CD8-positive, alpha-beta memory T cell (primary cell): ENCODE data around the gene IDH3A. TPM values are rescaled to one million over a fixed set of nuclear protein-coding genes. Genes with fewer than 3 reads are reported as not detected.

ENCODE experiments used
- CTCF ChIA-PET: fragments of 350-600 bp; sonication (Branson Sonifier 250); formaldehyde crosslinking; loops from one replicate; lab custom pipeline; 2021; ENCODE audit warnings: antibody characterized with exemption; lab: Charles Lee
- POLR2A ChIA-PET: fragments of 350-600 bp; sonication (Branson Sonifier 250); formaldehyde crosslinking; loops from one replicate; lab custom pipeline; 2021; ENCODE audit warnings: antibody characterized with exemption; lab: Charles Lee
- DNase-seq, 5 donors: peaks; one replicate each; pipeline versions ENCODE4 v3.0.0 to v3.0.0-alpha.2; 2020 to 2022; ENCODE audit warnings: mixed read lengths in 1 of 5
- H3K27ac ChIP-seq: one replicate; pipeline ENCODE4 v1.7.0; 2013; ENCODE audit warnings: low read depth, mild to moderate bottlenecking, low read length, moderate library complexity
- H3K27me3 ChIP-seq: 2 replicates; pipeline ENCODE4 v1.7.0; 2013; ENCODE audit warnings: low read length, mild to moderate bottlenecking; ENCODE audit not compliant: insufficient read depth, poor library complexity, severe bottlenecking
- H3K36me3 ChIP-seq: 2 replicates; pipeline ENCODE4 v1.7.0; 2013; ENCODE audit warnings: mild to moderate bottlenecking, low read length, moderate library complexity; ENCODE audit not compliant: insufficient read depth
- H3K4me1 ChIP-seq: 2 replicates; pipeline ENCODE4 v1.7.0; 2013; ENCODE audit warnings: mild to moderate bottlenecking, low read length, moderate library complexity; ENCODE audit not compliant: insufficient read depth
- H3K4me3 ChIP-seq: 2 replicates; pipeline ENCODE4 v1.7.0; 2013; ENCODE audit warnings: mild to moderate bottlenecking, low read length
- H3K9me3 ChIP-seq: 2 replicates; pipeline ENCODE4 v1.7.0; 2013; ENCODE audit warnings: mild to moderate bottlenecking, low read length
- H3K27ac Mint-ChIP-seq, 8 donors: one replicate each; pipeline ENCODE4 v1.8.0; 2020 to 2021; ENCODE audit warnings: mixed read lengths in 8 of 8, mild to moderate bottlenecking in 6 of 8, inconsistent platforms in 3 of 8, moderate library complexity in 3 of 8
- H3K27me3 Mint-ChIP-seq, 2 donors: one replicate each; pipeline ENCODE4 v1.8.0; 2020 to 2021; ENCODE audit warnings: mixed read lengths in 2 of 2, mild to moderate bottlenecking in 1 of 2, moderate library complexity in 1 of 2
- H3K36me3 Mint-ChIP-seq, 3 donors: one replicate each; pipeline ENCODE4 v1.8.0; 2020 to 2021; ENCODE audit warnings: mixed read lengths in 3 of 3, inconsistent platforms in 1 of 3, mild to moderate bottlenecking in 1 of 3
- H3K4me1 Mint-ChIP-seq, 3 donors: one replicate each; pipeline ENCODE4 v1.8.0; 2020 to 2021; ENCODE audit warnings: mixed read lengths in 3 of 3, inconsistent platforms in 1 of 3, mild to moderate bottlenecking in 1 of 3
- H3K4me3 Mint-ChIP-seq, 7 donors: one replicate each; pipeline ENCODE4 v1.8.0; 2020 to 2021; ENCODE audit warnings: mixed read lengths in 7 of 7, mild to moderate bottlenecking in 6 of 7, moderate library complexity in 4 of 7, inconsistent platforms in 2 of 7
- H3K9me3 Mint-ChIP-seq, 5 donors: one replicate each; pipeline ENCODE4 v1.8.0; 2020 to 2022; ENCODE audit warnings: mixed read lengths in 5 of 5, mild to moderate bottlenecking in 3 of 5, moderate library complexity in 2 of 5, inconsistent platforms in 1 of 5
- polyA plus RNA-seq: library from polyadenylated mRNA; unstranded; fragments of 300-500 nt; fragmentation: Illumina TruSeq; gene quantifications from one replicate; pipeline ENCODE4 v1.2.3, GENCODE V29; 2021
- total RNA-seq, 2 experiments: library from RNA; stranded (reverse); gene quantifications; one replicate each; pipeline ENCODE4 v1.2.3, GENCODE V29; 2021

Gene IDH3A
- total and polyA plus RNA-seq, 3 experiments from 2014 or later, result 44.3 to 151 (median 134) TPM

DNA sequence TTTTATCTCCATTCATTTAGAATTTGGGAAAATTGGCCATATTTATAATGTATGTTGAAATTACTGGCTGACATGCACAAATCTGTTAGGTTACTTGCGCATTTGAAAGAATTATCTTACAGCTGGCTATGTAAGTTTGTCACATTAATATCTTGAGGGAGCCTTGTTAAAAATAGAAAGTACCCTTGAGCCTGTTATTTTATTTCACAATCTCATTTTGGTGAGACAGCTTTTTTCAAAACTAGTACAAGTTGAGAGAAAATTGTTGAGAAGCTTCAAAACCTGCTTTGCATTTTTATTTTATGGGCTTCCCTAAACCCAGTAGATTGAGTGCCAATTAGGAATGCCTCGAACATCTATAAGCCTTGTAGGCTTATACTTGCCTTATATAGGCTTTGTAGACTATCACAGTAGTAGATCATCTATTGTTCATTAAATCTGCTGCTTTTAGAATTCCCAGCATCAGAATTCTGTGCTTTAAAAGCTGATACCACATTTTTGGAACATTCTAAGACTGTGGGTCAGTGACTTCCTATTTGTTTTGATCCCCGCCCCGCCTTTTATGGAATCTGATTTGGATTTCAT lies 6.3 kb downstream of the IDH3A start:
- POLR2A ChIA-PET, result no interaction called here
- no peak overlapping the region for H3K27ac Mint-ChIP-seq
- H3K27me3 ChIP-seq, result no peaks in the 10 kb centered on the region
- no peaks in the 10 kb centered on the region for H3K36me3 ChIP-seq
- no peaks in the 10 kb centered on the region for H3K27me3 Mint-ChIP-seq
- no peaks in the 10 kb centered on the region for H3K9me3 Mint-ChIP-seq
- H3K9me3 ChIP-seq, result no peaks in the 10 kb centered on the region
- H3K4me3 ChIP-seq, result no peak overlapping the region
- DNase-seq, result no peak
- H3K4me1 Mint-ChIP-seq, result peaks cover 17 to 27% (median 19%) of the 10 kb centered on the region in 3 donors
- CTCF ChIA-PET, result interaction anchor here (0.8 to 2.1 kb wide), 2 partner anchors 24 to 40 kb away, joined by 3 to 7 read pairs; no protein-coding TSS in a partner anchor
- H3K4me3 Mint-ChIP-seq, result no peak overlapping the region
- peaks cover 14% of the 10 kb centered on the region for H3K4me1 ChIP-seq
- peaks cover 0 to 52% (median 5%) of the 10 kb centered on the region in 3 donors for H3K36me3 Mint-ChIP-seq
- H3K27ac ChIP-seq, result no peak overlapping the region

DNA sequence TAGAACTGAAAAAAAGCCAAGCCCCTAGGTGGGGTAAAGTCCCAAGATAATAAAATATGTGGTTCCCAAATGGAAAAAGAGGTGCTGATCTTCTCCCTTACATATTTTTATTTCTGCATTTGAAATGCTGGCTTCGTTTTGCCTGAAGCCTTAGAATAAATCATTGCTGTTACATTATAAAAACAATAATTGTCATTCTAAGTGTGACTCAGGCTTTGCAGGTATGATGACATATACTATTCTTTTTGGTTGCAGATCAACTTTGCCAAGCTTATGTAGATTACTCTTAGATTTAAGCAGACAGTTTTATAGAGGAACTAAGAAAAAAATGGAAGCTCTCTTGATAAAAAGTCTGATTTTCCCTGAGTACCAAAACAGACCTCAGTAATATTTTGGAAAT lies 7.5 kb downstream of the IDH3A start:
- no peak overlapping the region for H3K4me3 ChIP-seq
- H3K27me3 Mint-ChIP-seq, result no peaks in the 10 kb centered on the region
- no peaks in the 10 kb centered on the region for H3K9me3 Mint-ChIP-seq
- no peak for DNase-seq
- no peak overlapping the region for H3K27ac Mint-ChIP-seq
- no peaks in the 10 kb centered on the region for H3K27me3 ChIP-seq
- no peak overlapping the region for H3K4me3 Mint-ChIP-seq
- H3K27ac ChIP-seq, result no peak overlapping the region
- H3K4me1 ChIP-seq, result peaks cover 8% of the 10 kb centered on the region
- no peaks in the 10 kb centered on the region for H3K9me3 ChIP-seq
- CTCF ChIA-PET, result interaction anchor here (1.4 to 3.5 kb wide), 3 partner anchors 20 to 39 kb away, joined by 3 to 11 read pairs (median 7); partner anchors contain the start of gene CIB2
- peaks cover 0 to 62% (median 7%) of the 10 kb centered on the region in 3 donors for H3K36me3 Mint-ChIP-seq
- no peaks in the 10 kb centered on the region for H3K36me3 ChIP-seq
- peaks cover 11 to 19% (median 11%) of the 10 kb centered on the region in 3 donors for H3K4me1 Mint-ChIP-seq
- POLR2A ChIA-PET, result no interaction called here

DNA sequence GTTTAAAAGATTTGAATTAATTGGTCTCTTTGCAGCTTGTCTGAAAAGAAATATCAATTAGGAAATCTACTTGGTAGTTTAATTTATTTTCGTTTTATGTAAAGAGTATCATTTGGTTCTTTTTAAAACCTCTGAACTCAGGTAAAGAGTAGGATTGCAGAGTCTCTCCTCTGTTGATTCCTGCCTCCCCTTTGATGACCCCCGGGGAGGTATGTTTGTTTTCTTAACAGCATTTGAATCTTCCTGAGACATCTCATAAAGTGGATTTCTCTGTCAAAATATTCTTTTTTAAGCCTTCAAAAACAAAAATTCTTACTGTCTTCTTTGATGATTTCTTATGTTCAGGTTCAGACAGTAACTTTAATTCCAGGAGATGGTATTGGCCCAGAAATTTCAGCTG lies 8.0 kb downstream of the IDH3A start:
- Mint-ChIP-seq H3K36me3 (peaks cover 4 to 67% (median 9%) of the 10 kb centered on the region in 3 donors), H3K27me3 (no peaks in the 10 kb centered on the region), H3K4me1 (peaks cover 11 to 22% (median 16%) of the 10 kb centered on the region in 3 donors), H3K27ac (peak overlapping the region in 1 of 8 donors; percentile 31), H3K9me3 (no peaks in the 10 kb centered on the region), H3K4me3 (no peak overlapping the region)
- Histone ChIP-seq H3K27me3 (no peaks in the 10 kb centered on the region), H3K4me3 (no peak overlapping the region), H3K27ac (no peak overlapping the region), H3K36me3 (no peaks in the 10 kb centered on the region), H3K9me3 (no peaks in the 10 kb centered on the region), H3K4me1 (peaks cover 8% of the 10 kb centered on the region)
- no peak for DNase-seq
- POLR2A ChIA-PET, result no interaction called here
- CTCF ChIA-PET, result interaction anchor here (1.4 to 3.5 kb wide), 2 partner anchors 19 to 26 kb away, joined by 3 to 11 read pairs; partner anchors contain the start of gene CIB2

DNA sequence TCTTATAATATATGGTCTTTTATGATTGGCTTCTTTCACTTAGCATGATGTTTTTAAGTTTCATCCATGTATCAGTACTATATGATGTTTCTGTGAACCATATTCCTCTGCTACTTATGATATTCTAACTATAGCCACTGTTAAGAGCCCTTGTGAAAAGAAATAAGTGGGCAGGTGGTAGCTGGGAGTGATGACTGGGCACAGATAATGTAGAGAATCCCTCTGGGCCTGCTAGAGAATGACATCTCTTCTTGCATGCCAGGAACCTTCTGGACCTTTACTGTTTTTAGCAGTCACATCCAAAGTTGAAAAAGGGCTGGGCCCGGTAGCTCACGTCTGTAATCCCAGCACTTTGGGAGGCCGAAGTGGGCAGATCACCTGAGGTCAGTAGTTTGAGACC lies 10.2 kb downstream of the IDH3A start:
- H3K27me3 Mint-ChIP-seq, result no peaks in the 10 kb centered on the region
- H3K4me1 Mint-ChIP-seq, result peaks cover 1 to 10% (median 5%) of the 10 kb centered on the region in 3 donors
- Histone ChIP-seq H3K36me3 (peaks cover 6% of the 10 kb centered on the region), H3K4me3 (no peak overlapping the region), H3K9me3 (no peaks in the 10 kb centered on the region), H3K27ac (no peak overlapping the region), H3K4me1 (no peaks in the 10 kb centered on the region), H3K27me3 (no peaks in the 10 kb centered on the region)
- H3K27ac Mint-ChIP-seq, result no peak overlapping the region
- ChIA-PET CTCF (interaction anchor here (3.5 kb wide), 1 partner anchor 28 kb away, joined by 11 read pairs; the partner anchor contains the start of gene CIB2), POLR2A (no interaction called here)
- no peak overlapping the region for H3K4me3 Mint-ChIP-seq
- no peak for DNase-seq
- H3K36me3 Mint-ChIP-seq, result peaks cover 4 to 80% (median 17%) of the 10 kb centered on the region in 3 donors
- no peaks in the 10 kb centered on the region for H3K9me3 Mint-ChIP-seq

DNA sequence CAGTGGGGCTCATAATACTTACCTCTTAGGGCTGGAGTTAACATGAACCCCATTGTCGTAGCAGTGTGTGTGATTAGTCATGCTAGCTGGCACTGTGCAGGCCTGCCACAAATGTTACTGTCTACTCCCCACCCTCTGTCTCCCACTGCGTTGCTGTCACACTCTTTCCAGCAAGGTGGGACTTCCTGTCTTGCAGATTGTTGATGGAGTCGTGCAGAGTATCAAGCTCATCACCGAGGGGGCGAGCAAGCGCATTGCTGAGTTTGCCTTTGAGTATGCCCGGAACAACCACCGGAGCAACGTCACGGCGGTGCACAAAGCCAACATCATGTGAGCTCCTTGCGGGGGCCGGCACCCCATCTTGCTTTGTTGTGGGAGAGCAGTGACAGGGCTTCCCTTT lies 12.9 kb downstream of the IDH3A start:
- Mint-ChIP-seq H3K27me3 (no peaks in the 10 kb centered on the region), H3K4me1 (peaks cover 2 to 12% (median 11%) of the 10 kb centered on the region in 3 donors), H3K36me3 (peaks cover 7 to 82% (median 25%) of the 10 kb centered on the region in 3 donors), H3K9me3 (no peaks in the 10 kb centered on the region), H3K4me3 (peak overlapping the region in 3 of 7 donors; percentile 6 to 15 (median 11)), H3K27ac (peak overlapping the region in 4 of 8 donors; percentile 37 to 76 (median 62))
- peak in 3 of 5 donors; percentile 21 to 67 (median 62) for DNase-seq
- peaks cover 6% of the 10 kb centered on the region for H3K36me3 ChIP-seq
- POLR2A ChIA-PET, result no interaction called here
- CTCF ChIA-PET, result interaction anchor here (1.1 kb wide), 1 partner anchor 10 kb away, joined by 3 read pairs; no protein-coding TSS in a partner anchor
- H3K4me1 ChIP-seq, result peaks cover 4% of the 10 kb centered on the region
- H3K27ac ChIP-seq, result no peak overlapping the region
- H3K27me3 ChIP-seq, result no peaks in the 10 kb centered on the region
- no peak overlapping the region for H3K4me3 ChIP-seq
- H3K9me3 ChIP-seq, result no peaks in the 10 kb centered on the region

DNA sequence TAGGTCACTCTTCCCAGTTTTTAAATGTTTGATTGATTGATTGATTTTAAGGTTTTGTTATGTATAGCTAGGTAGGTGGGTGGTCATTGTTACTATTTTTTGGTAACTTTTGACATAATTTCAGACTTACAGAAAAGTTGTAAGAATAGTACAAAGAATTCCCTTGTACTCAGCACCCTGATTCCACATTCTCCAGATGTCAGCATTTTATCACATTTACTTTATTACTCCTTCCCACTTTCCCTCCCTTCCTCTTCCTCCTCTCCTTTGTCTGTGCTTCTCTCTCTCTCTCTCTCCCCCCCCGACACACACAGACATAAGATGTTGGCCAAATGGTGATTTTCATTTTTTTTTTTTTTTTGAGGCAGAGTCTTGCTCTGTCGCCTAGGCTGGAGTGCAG lies 14.8 kb downstream of the IDH3A start:
- Mint-ChIP-seq H3K27me3 (no peaks in the 10 kb centered on the region), H3K27ac (peak overlapping the region in 1 of 8 donors; percentile 41), H3K4me3 (no peak overlapping the region), H3K36me3 (peaks cover 8 to 83% (median 34%) of the 10 kb centered on the region in 3 donors), H3K4me1 (peaks cover 12 to 21% (median 20%) of the 10 kb centered on the region in 3 donors), H3K9me3 (no peaks in the 10 kb centered on the region)
- H3K4me3 ChIP-seq, result no peak overlapping the region
- DNase-seq, result no peak
- H3K27me3 ChIP-seq, result no peaks in the 10 kb centered on the region
- peaks cover 13% of the 10 kb centered on the region for H3K4me1 ChIP-seq
- ChIA-PET CTCF (no interaction called here), POLR2A (no interaction called here)
- H3K36me3 ChIP-seq, result peaks cover 6% of the 10 kb centered on the region
- no peaks in the 10 kb centered on the region for H3K9me3 ChIP-seq
- H3K27ac ChIP-seq, result no peak overlapping the region

DNA sequence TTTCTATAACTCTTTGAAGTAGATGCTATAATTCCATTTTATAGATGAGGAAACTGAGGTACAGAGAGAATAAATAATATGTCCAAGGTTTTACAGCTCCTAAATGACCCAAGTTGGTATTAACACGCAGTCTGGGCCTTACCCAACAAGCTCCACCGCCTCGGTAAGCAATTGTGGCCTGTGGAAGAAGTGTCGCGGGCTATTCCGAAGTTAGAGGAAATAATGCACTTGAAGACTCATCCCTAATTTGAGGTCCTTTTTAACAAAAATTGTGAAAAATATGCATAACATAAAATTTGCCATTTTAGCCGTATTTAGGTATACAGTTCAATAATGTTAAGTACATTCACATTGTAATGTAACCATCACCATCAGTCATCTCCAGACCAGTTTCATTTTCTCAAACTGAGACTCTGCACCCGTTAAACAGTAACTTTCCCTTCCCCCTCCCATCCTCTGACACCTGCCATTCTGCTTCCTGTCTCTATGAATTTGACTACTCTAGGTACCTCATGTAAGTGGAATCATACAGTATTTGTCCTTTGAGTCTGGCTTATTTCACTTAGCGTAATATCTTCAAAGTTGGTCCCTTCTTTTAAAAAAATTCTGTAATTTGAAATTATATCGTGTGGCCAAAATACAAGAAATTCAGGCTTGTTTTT lies 18.2 kb downstream of the IDH3A start:
- Histone ChIP-seq H3K27me3 (no peaks in the 10 kb centered on the region), H3K4me1 (peaks cover 13% of the 10 kb centered on the region), H3K9me3 (no peaks in the 10 kb centered on the region), H3K4me3 (no peak overlapping the region), H3K36me3 (peaks cover 29% of the 10 kb centered on the region), H3K27ac (no peak overlapping the region)
- POLR2A ChIA-PET, result no interaction called here
- CTCF ChIA-PET, result interaction anchor here (1.0 kb wide), 1 partner anchor 36 kb away, joined by 3 read pairs; the partner anchor contains the start of gene CIB2
- H3K9me3 Mint-ChIP-seq, result no peaks in the 10 kb centered on the region
- H3K4me3 Mint-ChIP-seq, result peak overlapping the region; percentile 2 to 48 (median 32)
- H3K36me3 Mint-ChIP-seq, result peaks cover 17 to 89% (median 39%) of the 10 kb centered on the region in 3 donors
- no peaks in the 10 kb centered on the region for H3K27me3 Mint-ChIP-seq
- peak overlapping the region in 5 of 8 donors; percentile 6 to 59 (median 26) for H3K27ac Mint-ChIP-seq
- peaks cover 12 to 17% (median 15%) of the 10 kb centered on the region in 3 donors for H3K4me1 Mint-ChIP-seq
- DNase-seq, result peak in 1 of 5 donors; percentile 13

DNA sequence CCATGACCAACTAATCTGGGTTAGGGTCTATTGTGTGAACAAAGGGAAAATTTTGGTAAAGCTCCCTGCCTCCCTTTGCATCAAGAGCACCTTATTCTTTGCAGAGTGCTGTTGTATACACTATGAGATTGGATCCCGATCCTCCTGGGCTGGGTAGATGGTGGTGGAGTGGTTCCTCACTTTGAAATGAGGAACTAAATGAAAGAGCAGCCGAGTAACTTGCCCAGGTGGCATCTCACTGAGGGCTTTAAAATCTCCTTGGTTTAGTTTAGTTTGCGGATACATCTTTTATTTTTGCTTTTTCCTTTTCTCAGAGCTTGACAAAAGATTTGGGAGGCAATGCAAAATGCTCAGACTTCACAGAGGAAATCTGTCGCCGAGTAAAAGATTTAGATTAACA lies 19.4 kb downstream of the IDH3A start:
- no peaks in the 10 kb centered on the region for H3K27me3 ChIP-seq
- no peak overlapping the region for H3K4me3 ChIP-seq
- no peaks in the 10 kb centered on the region for H3K27me3 Mint-ChIP-seq
- H3K4me1 ChIP-seq, result peaks cover 17% of the 10 kb centered on the region
- CTCF ChIA-PET, result interaction anchor here (0.9 kb wide), 1 partner anchor 27 kb away, joined by 3 read pairs; no protein-coding TSS in a partner anchor
- H3K9me3 Mint-ChIP-seq, result no peaks in the 10 kb centered on the region
- peak overlapping the region in 2 of 8 donors; percentile 5 to 19 for H3K27ac Mint-ChIP-seq
- H3K27ac ChIP-seq, result no peak overlapping the region
- peaks cover 17 to 26% (median 18%) of the 10 kb centered on the region in 3 donors for H3K4me1 Mint-ChIP-seq
- POLR2A ChIA-PET, result no interaction called here
- peaks cover 22 to 85% (median 36%) of the 10 kb centered on the region in 3 donors for H3K36me3 Mint-ChIP-seq
- H3K36me3 ChIP-seq, result peaks cover 30% of the 10 kb centered on the region
- no peak overlapping the region for H3K4me3 Mint-ChIP-seq
- no peaks in the 10 kb centered on the region for H3K9me3 ChIP-seq
- DNase-seq, result no peak
